Measurements from ENCODE around the gene DHX32.

Gene DHX32

GRCh38 chr10:125849448-125849847 is 31.6 kb downstream of the DHX32 start:
- DNase-seq (ENCODE audit: low spot score), result no peak

- no peak for DNase-seq (ENCODE audit: low spot score)
These were observed 32.2 kb downstream of the DHX32 start for GRCh38 chr10:125848857-125849256.

- no peak for DNase-seq (ENCODE audit: low spot score)
These were observed 32.7 kb downstream of the DHX32 start for GRCh38 chr10:125848371-125848770.

GRCh38 chr10:125846894-125847293 is 34.2 kb downstream of the DHX32 start:
- no peak for DNase-seq (ENCODE audit: low spot score)

GRCh38 chr10:125845617-125846016 is 35.5 kb downstream of the DHX32 start:
- no peak for DNase-seq (ENCODE audit: low spot score)

GRCh38 chr10:125844751-125845221 is 36.3 kb downstream of the DHX32 start:
- DNase-seq (ENCODE audit: low spot score), result no peak

GRCh38 chr10:125843603-125844329 is 37.3 kb downstream of the DHX32 start:
- no peak for DNase-seq (ENCODE audit: low spot score)

- DNase-seq (ENCODE audit: low spot score), result no peak
These were observed 40.1 kb downstream of the DHX32 start for GRCh38 chr10:125840955-125841354.

GRCh38 chr10:125840406-125840805 is 40.7 kb downstream of the DHX32 start:
- no peak for DNase-seq (ENCODE audit: low spot score)

GRCh38 chr10:125838802-125839575 is 42.1 kb downstream of the DHX32 start:
- DNase-seq (ENCODE audit: low spot score), result no peak

GRCh38 chr10:125836746-125837145 is 44.3 kb downstream of the DHX32 start:
- DNase-seq (ENCODE audit: low spot score), result no peak

- no peak for DNase-seq (ENCODE audit: low spot score)
These were observed 52.8 kb downstream of the DHX32 start for GRCh38 chr10:125828311-125828710.

GRCh38 chr10:125827133-125827532 is 54.0 kb downstream of the DHX32 start:
- no peak for DNase-seq (ENCODE audit: low spot score)

- no peak for DNase-seq (ENCODE audit: low spot score)
These were observed 56.4 kb downstream of the DHX32 start for GRCh38 chr10:125824736-125825135.

- DNase-seq (ENCODE audit: low spot score), result no peak
These were observed 57.3 kb downstream of the DHX32 start for GRCh38 chr10:125823663-125824251.

- peak; percentile 77 for DNase-seq (ENCODE audit: low spot score)
These were observed 58.0 kb downstream of the DHX32 start, which contains the start of the genes BCCIP and UROS for GRCh38 chr10:125822878-125823662. TSS of gene BCCIP (plus strand) at chr10:125823546. CDS start at chr10:125823558, 12 bp downstream. TSS of gene UROS (minus strand) at chr10:125823258. CDS start at chr10:125816499, 6,759 bp downstream.

- DNase-seq (ENCODE audit: low spot score), result no peak
These were observed 60.4 kb downstream of the DHX32 start for GRCh38 chr10:125820701-125821100.

- DNase-seq (ENCODE audit: low spot score), result no peak
These were observed 63.6 kb downstream of the DHX32 start for GRCh38 chr10:125817337-125817946.

- DNase-seq (ENCODE audit: low spot score), result no peak
These were observed 64.5 kb downstream of the DHX32 start for GRCh38 chr10:125816548-125816947.

GRCh38 chr10:125815764-125816163 is 65.3 kb downstream of the DHX32 start:
- DNase-seq (ENCODE audit: low spot score), result no peak

- no peak for DNase-seq (ENCODE audit: low spot score)
These were observed 68.9 kb downstream of the DHX32 start for GRCh38 chr10:125812128-125812750.

Measured in HuH-7.5 (cell line).